ENCODE data around the gene NME5. TPM values are rescaled to one million over a fixed set of nuclear protein-coding genes. Genes with fewer than 3 reads are reported as not detected.

Gene NME5
- total RNA-seq, 1 donor from 2014 or later, result 2.0 TPM

GRCh38 chr5:138141734-138142133, 2.5 kb upstream of the NME5 start:
- DNase-seq (ENCODE audit: low spot score), result no peak
- intact Hi-C loops (cut with DNase I), result no loop called here

GRCh38 chr5:138140268-138140667, 1.0 kb upstream of the NME5 start:
- DNase-seq (ENCODE audit: low spot score), result no peak
- intact Hi-C loops (cut with DNase I), result no loop called here

- DNase-seq (ENCODE audit: low spot score), result no peak
- intact Hi-C loops (cut with DNase I), result loop anchor here (10.0 kb wide), 1 partner anchor 385 kb away; the partner anchor contains the start of gene HNRNPA0
Measured at GRCh38 chr5:138139781-138140090, 508 bp upstream of the NME5 start.

- DNase-seq (ENCODE audit: low spot score), result no peak
- intact Hi-C loops (cut with DNase I), result loop anchor here (2.0 to 10.0 kb wide), 3 partner anchors 54 to 378 kb away; partner anchors contain the start of gene HNRNPA0
Measured at GRCh38 chr5:138132543-138132942, 6.7 kb downstream of the NME5 start.

- intact Hi-C loops (cut with DNase I), result no loop called here
- DNase-seq (ENCODE audit: low spot score), result no peak
Measured at GRCh38 chr5:138129347-138129746, 9.9 kb downstream of the NME5 start.

- DNase-seq (ENCODE audit: low spot score), result no peak
- intact Hi-C loops (cut with DNase I), result no loop called here
Measured at GRCh38 chr5:138128334-138128733, 10.9 kb downstream of the NME5 start.

GRCh38 chr5:138115254-138115653, 24.0 kb downstream of the NME5 start:
- intact Hi-C loops (cut with DNase I), result no loop called here

GRCh38 chr5:138111937-138112336, 27.3 kb downstream of the NME5 start:
- intact Hi-C loops (cut with DNase I), result no loop called here
- DNase-seq (ENCODE audit: low spot score), result no peak

More at GRCh38 chr5:138115254-138115653, 24.0 kb downstream of the NME5 start:
- DNase-seq (ENCODE audit: low spot score), result no peak

GRCh38 chr5:138111181-138111580, 28.0 kb downstream of the NME5 start:
- intact Hi-C loops (cut with DNase I), result no loop called here
- DNase-seq (ENCODE audit: low spot score), result no peak

- DNase-seq (ENCODE audit: low spot score), result no peak
- intact Hi-C loops (cut with DNase I), result no loop called here
Measured at GRCh38 chr5:138110266-138110963, 28.8 kb downstream of the NME5 start.

- intact Hi-C loops (cut with DNase I), result no loop called here
- no peak for DNase-seq (ENCODE audit: low spot score)
Measured at GRCh38 chr5:138109463-138110265, 29.6 kb downstream of the NME5 start.

GRCh38 chr5:138107213-138107612, 32.0 kb downstream of the NME5 start:
- intact Hi-C loops (cut with DNase I), result no loop called here
- DNase-seq (ENCODE audit: low spot score), result no peak

- no peak for DNase-seq (ENCODE audit: low spot score)
- intact Hi-C loops (cut with DNase I), result no loop called here
Measured at GRCh38 chr5:138105709-138106108, 33.5 kb downstream of the NME5 start.

GRCh38 chr5:138103319-138103637, 36.0 kb downstream of the NME5 start:
- intact Hi-C loops (cut with DNase I), result no loop called here
- DNase-seq (ENCODE audit: low spot score), result no peak

- intact Hi-C loops (cut with DNase I), result no loop called here
Measured at GRCh38 chr5:138102454-138103318, 36.5 kb downstream of the NME5 start.

GRCh38 chr5:138096997-138097828, 42.0 kb downstream of the NME5 start:
- no peak for DNase-seq (ENCODE audit: low spot score)
- intact Hi-C loops (cut with DNase I), result no loop called here

More at GRCh38 chr5:138102454-138103318, 36.5 kb downstream of the NME5 start:
- no peak for DNase-seq (ENCODE audit: low spot score)

- no peak for DNase-seq (ENCODE audit: low spot score)
- intact Hi-C loops (cut with DNase I), result no loop called here
Measured at GRCh38 chr5:138096363-138096762, 42.9 kb downstream of the NME5 start.

- intact Hi-C loops (cut with DNase I), result no loop called here
- DNase-seq (ENCODE audit: low spot score), result no peak
Measured at GRCh38 chr5:138095100-138095907, 43.9 kb downstream of the NME5 start.

GRCh38 chr5:138093036-138093435, 46.2 kb downstream of the NME5 start:
- intact Hi-C loops (cut with DNase I), result no loop called here
- DNase-seq (ENCODE audit: low spot score), result no peak

Data from cardiac septum (tissue), 1 donor.